SK-N-SH treated with all-trans-retinoic acid at 6 μM for 48 hours (cell line): ENCODE results near the gene SOX13.

ENCODE experiments used
- ATAC-seq: fragments of 200-7000 bp; cut with Tn5 transposase; 3 replicates; pipeline ENCODE4 v1.9.1; 2020; ENCODE audit warnings: mild to moderate bottlenecking, moderate library complexity
- BACH2 ChIP-seq: fragments of 250-450 bp; sonication (Bioruptor Pico); IDR thresholded peaks from 2 replicates; pipeline ENCODE4 v1.9.0; 2021; ENCODE audit warnings: mild to moderate bottlenecking, borderline replicate concordance
- CREB5 ChIP-seq: fragments of 250-450 bp; sonication (Bioruptor Pico); IDR thresholded peaks from 2 replicates; pipeline ENCODE4 v1.5.1; 2020; ENCODE audit warnings: low read depth, mild to moderate bottlenecking, moderate library complexity
- CSDC2 ChIP-seq: fragments of 250-450 bp; sonication (Bioruptor Pico); IDR thresholded peaks from 2 replicates; pipeline ENCODE4 v1.5.0; 2020; ENCODE audit warnings: mild to moderate bottlenecking, moderate library complexity
- CSRNP3 ChIP-seq: fragments of 250-450 bp; sonication (Bioruptor Pico); IDR thresholded peaks from 2 replicates; pipeline ENCODE4 v1.5.1; 2021; ENCODE audit warnings: mild to moderate bottlenecking, moderate library complexity
- ESRRG ChIP-seq: fragments of 250-450 bp; sonication (Bioruptor Pico); IDR thresholded peaks from 2 replicates; pipeline ENCODE4 v1.6.1; 2021; ENCODE audit warnings: mild to moderate bottlenecking
- GLIS3 ChIP-seq: fragments of 250-450 bp; sonication (Bioruptor Pico); IDR thresholded peaks from 2 replicates; pipeline ENCODE4 v1.5.0; 2020; ENCODE audit warnings: mild to moderate bottlenecking, moderate library complexity
- ISL1 ChIP-seq: fragments of 250-450 bp; sonication (Bioruptor Pico); IDR thresholded peaks from 2 replicates; pipeline ENCODE4 v2.1.2; 2022; ENCODE audit warnings: mild to moderate bottlenecking, moderate library complexity
- RARB ChIP-seq: fragments of 250-450 bp; sonication (Bioruptor Pico); IDR thresholded peaks from 2 replicates; pipeline ENCODE4 v1.8.0; 2021; ENCODE audit warnings: mild to moderate bottlenecking, moderate library complexity
- SNAI2 ChIP-seq: fragments of 250-450 bp; sonication (Bioruptor Pico); IDR thresholded peaks from 2 replicates; pipeline ENCODE4 v1.5.0; 2020; ENCODE audit warnings: mild to moderate bottlenecking, moderate library complexity
- TCF4 ChIP-seq: fragments of 250-450 bp; sonication (Bioruptor Pico); IDR thresholded peaks from 2 replicates; pipeline ENCODE4 v1.8.0; 2021; ENCODE audit warnings: mild to moderate bottlenecking, moderate library complexity, borderline replicate concordance
- TOX ChIP-seq: fragments of 250-450 bp; sonication (Bioruptor Pico); IDR thresholded peaks from 2 replicates; pipeline ENCODE4 v1.8.0; 2021; ENCODE audit warnings: mild to moderate bottlenecking, moderate library complexity, borderline replicate concordance
- TSHZ2 ChIP-seq: fragments of 250-450 bp; sonication (Bioruptor Pico); IDR thresholded peaks from 2 replicates; pipeline ENCODE4 v1.5.0; 2020; ENCODE audit warnings: mild to moderate bottlenecking, moderate library complexity
- ZFP3 ChIP-seq: fragments of 250-450 bp; sonication (Bioruptor Pico); IDR thresholded peaks from 2 replicates; pipeline ENCODE4 v1.5.0; 2020; ENCODE audit warnings: mild to moderate bottlenecking, moderate library complexity
- ZFP30 ChIP-seq: fragments of 450-650 bp; formaldehyde crosslinking; IDR thresholded peaks from 2 replicates; pipeline ENCODE4 v1.5.0; 2022; ENCODE audit warnings: mild to moderate bottlenecking, moderate library complexity
- ZNF565 ChIP-seq: fragments of 450-650 bp; formaldehyde crosslinking; conservative IDR thresholded peaks from 2 replicates; pipeline ENCODE4 v1.5.0; 2020; ENCODE audit warnings: low read depth, mild to moderate bottlenecking, moderate library complexity
- ZNF70 ChIP-seq: fragments of 450-650 bp; formaldehyde crosslinking; IDR thresholded peaks from 2 replicates; pipeline ENCODE4 v1.5.0; 2020; ENCODE audit warnings: mild to moderate bottlenecking, moderate library complexity
- ZNF8 ChIP-seq: fragments of 450-650 bp; formaldehyde crosslinking; IDR thresholded peaks from 2 replicates; pipeline ENCODE4 v1.5.0; 2020; ENCODE audit warnings: mild to moderate bottlenecking, moderate library complexity

Gene SOX13

GRCh38 chr1:204102739-204103430 lies 30.0 kb downstream of the SOX13 start:
- peak; percentile 39 for ATAC-seq
- no peak for TF ChIP-seq ESRRG (CRISPR knock-in tag)
- no peak for TF ChIP-seq CSRNP3 (CRISPR knock-in tag)
- TF ChIP-seq, all 23 proteins: peak for 0

DNA sequence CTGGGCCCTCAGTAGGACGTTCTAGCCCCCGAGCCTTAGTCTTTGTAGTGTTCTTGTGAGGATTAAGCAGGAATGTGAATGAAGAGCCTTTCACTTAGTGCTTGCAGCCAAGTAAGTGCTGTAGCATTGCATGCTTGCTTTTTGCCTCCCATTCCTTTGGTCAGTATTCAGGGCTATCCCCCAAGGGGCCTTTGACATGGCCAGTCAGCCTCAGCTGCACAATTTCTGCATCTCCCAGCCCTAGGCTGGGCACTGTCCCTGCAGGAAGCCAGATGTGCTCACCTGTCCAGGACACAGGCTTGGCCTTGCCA lies 30.5 kb downstream of the SOX13 start:
- TF ChIP-seq ISL1 (no peak), SNAI2 (no peak), TCF4 (CRISPR knock-in tag) (no peak), CSRNP3 (CRISPR knock-in tag) (no peak), ZNF70 (CRISPR knock-in tag) (no peak), ZFP30 (CRISPR knock-in tag) (no peak), ZNF8 (CRISPR knock-in tag) (no peak), TSHZ2 (no peak), ZFP3 (CRISPR knock-in tag) (no peak)
- TF ChIP-seq, all 23 proteins: peak for 0
- peak; percentile 29 for ATAC-seq

- ATAC-seq = peak; percentile 65
- TF ChIP-seq ZNF565 (CRISPR knock-in tag) (no peak), ISL1 (no peak), ZFP3 (CRISPR knock-in tag) (no peak), ESRRG (CRISPR knock-in tag) (no peak), ZNF70 (CRISPR knock-in tag) (no peak), CSDC2 (CRISPR knock-in tag) (no peak), CSRNP3 (CRISPR knock-in tag) (no peak), BACH2 (CRISPR knock-in tag) (no peak), ZNF8 (CRISPR knock-in tag) (no peak), SNAI2 (no peak), CREB5 (CRISPR knock-in tag) (no peak), TOX (CRISPR knock-in tag) (no peak)
Measured at GRCh38 chr1:204104331-204105130, 31.6 kb downstream of the SOX13 start.

GRCh38 chr1:204105131-204105515 lies 32.2 kb downstream of the SOX13 start:
- ATAC-seq = no peak; the same call in 2 of the 3 replicates
- TF ChIP-seq TSHZ2 = no peak
- no peak for TF ChIP-seq ZNF565 (CRISPR knock-in tag)
- no peak for TF ChIP-seq ZNF8 (CRISPR knock-in tag)
- no peak for TF ChIP-seq GLIS3 (CRISPR knock-in tag)
- TF ChIP-seq CSRNP3 (CRISPR knock-in tag) = no peak
- no peak for TF ChIP-seq ZNF70 (CRISPR knock-in tag)
- TF ChIP-seq SNAI2 = no peak
- TF ChIP-seq ESRRG (CRISPR knock-in tag) = no peak
- TF ChIP-seq ZFP30 (CRISPR knock-in tag) = no peak
- TF ChIP-seq TOX (CRISPR knock-in tag) = no peak
- TF ChIP-seq ISL1 = no peak
- no peak for TF ChIP-seq CSDC2 (CRISPR knock-in tag)
- no peak for TF ChIP-seq BACH2 (CRISPR knock-in tag)
- no peak for TF ChIP-seq ZFP3 (CRISPR knock-in tag)
- no peak for TF ChIP-seq RARB
- TF ChIP-seq TCF4 (CRISPR knock-in tag) = no peak
